ENCODE measurements around the gene TUBB2B.

TUBB2B gene

DNA sequence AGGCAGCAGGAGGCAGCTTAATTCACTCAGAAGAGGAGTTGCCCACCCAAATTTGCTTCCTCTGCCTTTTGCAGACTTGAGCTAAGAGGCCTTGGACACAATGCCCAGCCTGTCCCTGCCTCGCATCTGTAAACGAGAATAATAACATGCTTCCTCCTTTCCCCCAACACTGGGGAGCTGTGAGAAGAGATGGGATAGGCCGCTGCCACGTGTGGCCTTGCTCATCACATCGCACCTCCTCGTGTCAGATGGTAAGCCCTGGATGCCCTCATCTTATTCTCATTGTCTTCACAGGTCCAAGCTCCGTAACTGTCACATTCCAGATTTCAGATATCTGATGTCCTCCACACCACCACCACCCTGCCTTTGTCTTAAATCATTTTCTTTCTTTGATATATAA is 13.1 kb upstream of the TUBB2B start:
- H3K4me3 ChIP-seq (replicated peaks in 1 of 2; ENCODE audit: low read depth in 2 of 2, low read length in 2 of 2): no peak overlapping the region
- DNase-seq (ENCODE audit: low read depth in 2 of 2): no peak
- TF ChIP-seq, protein P1, sequence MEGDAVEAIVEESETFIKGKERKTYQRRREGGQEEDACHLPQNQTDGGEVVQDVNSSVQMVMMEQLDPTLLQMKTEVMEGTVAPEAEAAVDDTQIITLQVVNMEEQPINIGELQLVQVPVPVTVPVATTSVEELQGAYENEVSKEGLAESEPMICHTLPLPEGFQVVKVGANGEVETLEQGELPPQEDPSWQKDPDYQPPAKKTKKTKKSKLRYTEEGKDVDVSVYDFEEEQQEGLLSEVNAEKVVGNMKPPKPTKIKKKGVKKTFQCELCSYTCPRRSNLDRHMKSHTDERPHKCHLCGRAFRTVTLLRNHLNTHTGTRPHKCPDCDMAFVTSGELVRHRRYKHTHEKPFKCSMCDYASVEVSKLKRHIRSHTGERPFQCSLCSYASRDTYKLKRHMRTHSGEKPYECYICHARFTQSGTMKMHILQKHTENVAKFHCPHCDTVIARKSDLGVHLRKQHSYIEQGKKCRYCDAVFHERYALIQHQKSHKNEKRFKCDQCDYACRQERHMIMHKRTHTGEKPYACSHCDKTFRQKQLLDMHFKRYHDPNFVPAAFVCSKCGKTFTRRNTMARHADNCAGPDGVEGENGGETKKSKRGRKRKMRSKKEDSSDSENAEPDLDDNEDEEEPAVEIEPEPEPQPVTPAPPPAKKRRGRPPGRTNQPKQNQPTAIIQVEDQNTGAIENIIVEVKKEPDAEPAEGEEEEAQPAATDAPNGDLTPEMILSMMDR (IDR thresholded peaks at IDR 0.05; ENCODE audit: low read depth, low read length): no peak

DNA sequence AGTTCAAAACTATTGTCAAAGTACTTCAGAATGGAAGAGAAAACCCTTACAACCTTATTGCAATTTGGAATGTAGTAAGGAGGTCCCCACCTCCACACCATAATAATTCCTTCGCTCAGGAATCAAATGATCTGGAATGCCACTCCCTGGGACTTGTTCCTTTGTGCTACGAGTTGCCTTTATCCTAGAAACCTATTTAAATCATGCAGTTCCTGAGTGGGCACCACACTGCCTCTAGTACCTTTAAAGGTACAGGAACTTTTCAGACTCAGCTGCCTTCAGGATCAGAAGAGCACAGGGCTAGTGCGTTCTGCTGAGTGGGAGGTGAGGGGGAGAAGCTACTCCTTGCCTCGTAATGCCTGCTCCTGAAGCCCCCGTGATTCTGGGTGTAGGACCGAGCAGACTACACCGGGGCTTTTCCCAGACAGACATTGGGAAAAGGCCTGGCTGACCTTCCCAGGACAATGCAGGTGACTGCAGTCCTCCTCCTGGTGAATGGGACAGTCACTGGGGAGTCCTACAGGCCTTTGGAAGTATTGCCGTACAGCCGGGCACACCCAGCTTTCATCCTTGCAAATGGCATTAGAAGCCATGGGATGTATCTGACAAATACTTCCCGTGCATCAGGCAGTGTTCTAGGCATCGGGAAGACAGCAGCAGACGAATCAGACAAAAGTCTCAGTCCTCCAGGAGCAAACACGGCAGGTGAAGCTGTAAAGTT is 11.8 kb upstream of the TUBB2B start:
- TF ChIP-seq, protein P1 (IDR thresholded peaks at IDR 0.05; ENCODE audit: low read depth, low read length): peak; percentile 33
- no peak for DNase-seq (ENCODE audit: low read depth in 2 of 2)

DNA sequence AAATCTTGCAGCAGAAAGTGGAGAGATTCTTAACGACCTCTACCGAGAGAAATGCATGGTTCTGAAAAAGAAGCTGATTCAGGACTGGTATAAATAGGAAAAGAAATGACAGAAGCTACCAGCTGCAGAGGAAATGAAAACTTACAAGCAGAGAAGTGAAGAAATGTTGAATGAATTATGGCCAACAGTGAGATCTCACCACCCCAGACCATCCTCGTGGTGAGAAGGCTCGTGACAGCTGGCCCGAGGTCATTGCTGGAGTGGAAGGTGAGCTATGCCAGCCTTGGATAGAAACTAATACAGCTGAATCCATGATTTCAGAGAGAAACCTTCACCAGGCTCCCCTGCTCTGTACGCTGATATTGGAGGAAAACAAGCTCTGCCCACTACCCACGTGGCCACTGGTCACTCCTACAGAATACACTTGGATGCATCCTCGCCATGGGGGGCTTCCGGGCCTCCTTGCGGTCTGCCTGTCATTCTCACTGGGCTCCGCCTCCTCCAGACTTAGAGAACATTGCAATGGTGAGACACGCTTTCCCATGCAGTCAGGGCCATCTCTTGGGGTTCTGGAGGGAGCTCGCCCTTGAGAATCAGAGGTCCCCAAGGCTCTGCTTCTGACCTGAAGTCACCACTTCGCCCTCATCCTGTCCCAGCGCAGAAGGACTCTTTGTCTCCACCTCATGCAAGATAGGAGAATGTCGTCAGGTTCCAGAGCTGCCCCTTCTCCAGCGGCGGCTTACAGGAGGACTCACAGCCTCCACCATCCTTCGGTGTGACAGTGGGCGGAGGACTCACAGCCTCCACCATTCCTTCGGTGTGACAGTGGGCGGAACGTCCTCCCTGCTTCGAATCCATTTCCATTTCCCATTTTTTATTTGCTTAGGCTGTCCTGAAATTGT is 10.6 kb upstream of the TUBB2B start:
- no peak overlapping the region for H3K4me3 ChIP-seq (replicated peaks in 1 of 2; ENCODE audit: low read depth in 2 of 2, low read length in 2 of 2)
- no peak for DNase-seq (ENCODE audit: low read depth in 2 of 2)
- TF ChIP-seq, protein P1 (IDR thresholded peaks at IDR 0.05; ENCODE audit: low read depth, low read length): no peak

More for the DNA sequence above, 11.8 kb upstream of the TUBB2B start:
- no peak overlapping the region for H3K4me3 ChIP-seq (replicated peaks in 1 of 2; ENCODE audit: low read depth in 2 of 2, low read length in 2 of 2)

DNA sequence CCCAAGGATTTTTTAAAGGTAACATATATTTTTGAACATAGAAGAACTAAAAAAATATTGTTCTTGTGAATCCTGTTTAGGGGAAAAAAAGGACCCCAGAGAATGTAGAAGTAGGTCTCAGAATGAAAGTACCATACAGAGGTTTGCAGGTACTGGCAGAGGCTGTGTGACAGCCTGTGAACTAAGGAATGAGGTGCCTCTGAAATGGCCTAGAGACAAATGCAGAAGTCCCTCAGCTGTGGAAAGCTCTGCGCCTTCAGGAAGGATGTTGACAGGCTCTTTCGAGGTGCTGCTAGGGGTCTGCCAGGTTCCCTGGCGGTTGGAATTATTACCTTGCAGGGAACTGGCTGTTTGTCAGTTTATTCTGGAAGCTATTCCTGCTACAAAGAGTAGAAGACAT is 8.6 kb upstream of the TUBB2B start:
- H3K4me3 ChIP-seq (replicated peaks in 1 of 2; ENCODE audit: low read depth in 2 of 2, low read length in 2 of 2): no peak overlapping the region
- TF ChIP-seq, protein P1 (IDR thresholded peaks at IDR 0.05; ENCODE audit: low read depth, low read length): no peak
- no peak for DNase-seq (ENCODE audit: low read depth in 2 of 2)

DNA sequence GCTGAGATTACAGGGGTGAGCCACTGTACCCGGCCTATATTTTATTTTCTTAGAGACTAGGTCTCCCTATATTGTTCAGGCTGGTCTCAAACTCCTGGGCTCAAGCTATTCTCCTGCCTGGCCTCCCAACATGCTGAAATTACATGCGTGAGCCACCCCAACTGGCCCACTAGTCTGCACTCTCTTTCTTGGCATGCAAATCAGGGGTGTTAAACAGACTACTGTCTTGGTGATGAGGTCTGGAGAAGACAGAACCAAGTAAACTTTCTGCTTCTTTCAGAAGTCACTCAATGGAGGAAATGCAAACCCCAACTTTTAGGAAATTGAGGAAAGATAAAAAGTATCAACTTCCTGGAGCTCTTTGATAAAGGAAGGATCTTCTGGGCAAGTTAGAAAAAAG is 8.0 kb upstream of the TUBB2B start:
- TF ChIP-seq, protein P1 (IDR thresholded peaks at IDR 0.05; ENCODE audit: low read depth, low read length): no peak
- no peak overlapping the region for H3K4me3 ChIP-seq (replicated peaks in 1 of 2; ENCODE audit: low read depth in 2 of 2, low read length in 2 of 2)
- no peak for DNase-seq (ENCODE audit: low read depth in 2 of 2)

DNA sequence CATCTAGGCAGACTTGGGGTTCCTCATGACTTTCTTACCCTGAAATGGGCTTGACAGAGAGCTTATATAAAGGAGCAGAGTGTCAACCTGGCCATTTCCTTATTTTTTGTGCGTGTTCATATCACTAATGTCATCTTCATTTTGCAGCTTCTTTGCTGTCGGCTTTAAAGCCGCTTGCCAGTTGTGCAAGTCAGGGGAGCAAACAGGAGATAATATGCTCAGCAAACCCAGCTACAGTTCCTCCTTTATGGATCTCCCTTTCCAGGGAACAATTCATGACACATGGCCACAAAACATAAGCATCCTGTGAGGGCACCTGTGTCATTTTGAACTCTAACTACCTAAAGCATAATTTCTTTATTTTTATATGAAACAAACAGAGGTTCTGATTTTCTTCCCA is 6.5 kb upstream of the TUBB2B start:
- no peak for DNase-seq (ENCODE audit: low read depth in 2 of 2)
- no peak overlapping the region for H3K4me3 ChIP-seq (replicated peaks in 1 of 2; ENCODE audit: low read depth in 2 of 2, low read length in 2 of 2)
- TF ChIP-seq, protein P1 (IDR thresholded peaks at IDR 0.05; ENCODE audit: low read depth, low read length): no peak
